Duodenal mucosa (tissue), 2 donors: Measurements from ENCODE around the gene ZNF337.
"Not testable (repeated sequence)": the region's sequence is repeated elsewhere in the genome, so short reads cannot be mapped to it uniquely, and the experiment has no call there.

Experiments used
- H3K27ac ChIP-seq: one replicate; pipeline ENCODE4 v1.7.0; 2013; ENCODE audit warnings: low read depth, low read length
- H3K27me3 ChIP-seq, 2 donors: one replicate each; pipeline ENCODE4 v1.7.0; 2013; ENCODE audit warnings: low read length in 2 of 2, control low read depth in 1 of 2; ENCODE audit not compliant: insufficient read depth in 2 of 2, control insufficient read depth in 1 of 2
- H3K36me3 ChIP-seq, 2 donors: one replicate each; pipeline ENCODE4 v1.7.0; 2013; ENCODE audit warnings: low read length in 2 of 2, control low read depth in 1 of 2; ENCODE audit not compliant: insufficient read depth in 2 of 2, control insufficient read depth in 1 of 2
- H3K4me1 ChIP-seq, 2 donors: one replicate each; pipeline ENCODE4 v1.7.0; 2013; ENCODE audit warnings: low read length in 2 of 2, control low read depth in 1 of 2; ENCODE audit not compliant: insufficient read depth in 2 of 2, control insufficient read depth in 1 of 2
- H3K4me3 ChIP-seq, 2 donors: one replicate each; pipeline ENCODE4 v1.7.0; 2013; ENCODE audit warnings: low read length in 2 of 2, low read depth in 1 of 2
- H3K9ac ChIP-seq, 2 donors: one replicate each; pipeline ENCODE4 v1.7.0; 2013; ENCODE audit warnings: low read length in 2 of 2, low read depth in 1 of 2
- H3K9me3 ChIP-seq, 2 donors: one replicate each; pipeline ENCODE4 v1.7.0; 2013; ENCODE audit warnings: low read length in 2 of 2, control low read depth in 1 of 2; ENCODE audit not compliant: control insufficient read depth in 1 of 2

ZNF337 gene

DNA sequence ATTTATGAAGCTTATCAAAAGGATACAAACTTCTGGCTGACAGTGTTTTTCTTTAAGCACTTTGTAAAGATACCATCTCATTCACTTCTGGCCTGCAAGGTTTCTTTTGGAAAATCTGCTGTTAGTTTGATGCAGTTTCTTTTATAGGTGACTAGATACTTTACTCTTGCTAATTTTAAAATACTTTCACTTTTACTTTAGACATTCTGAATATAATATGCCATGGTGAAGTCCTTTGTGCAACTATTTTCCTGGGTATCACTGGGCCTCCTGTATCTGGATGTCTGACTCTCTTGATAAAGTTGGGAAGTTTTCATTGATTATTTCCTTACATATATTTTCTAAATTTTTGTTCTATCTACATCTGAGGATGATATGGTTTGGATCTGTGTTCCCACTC is 29.0 kb upstream of the ZNF337 start:
- Histone ChIP-seq H3K4me3 (no peak overlapping the region), H3K9ac (no peak overlapping the region), H3K27me3 (no peaks in the 10 kb centered on the region), H3K9me3 (peaks cover 5 to 7% of the 10 kb centered on the region in 2 donors), H3K27ac (no peak overlapping the region), H3K4me1 (no peaks in the 10 kb centered on the region), H3K36me3 (no peaks in the 10 kb centered on the region)

- no peaks in the 10 kb centered on the region for H3K4me1 ChIP-seq
- H3K27me3 ChIP-seq = no peaks in the 10 kb centered on the region
- peaks cover 5 to 7% of the 10 kb centered on the region in 2 donors for H3K9me3 ChIP-seq
- no peaks in the 10 kb centered on the region for H3K36me3 ChIP-seq
- no peak overlapping the region for H3K9ac ChIP-seq
- H3K27ac ChIP-seq = no peak overlapping the region
- H3K4me3 ChIP-seq = no peak overlapping the region
These were observed 27.3 kb upstream of the ZNF337 start for GRCh38 chr20:25723975-25724374.

DNA sequence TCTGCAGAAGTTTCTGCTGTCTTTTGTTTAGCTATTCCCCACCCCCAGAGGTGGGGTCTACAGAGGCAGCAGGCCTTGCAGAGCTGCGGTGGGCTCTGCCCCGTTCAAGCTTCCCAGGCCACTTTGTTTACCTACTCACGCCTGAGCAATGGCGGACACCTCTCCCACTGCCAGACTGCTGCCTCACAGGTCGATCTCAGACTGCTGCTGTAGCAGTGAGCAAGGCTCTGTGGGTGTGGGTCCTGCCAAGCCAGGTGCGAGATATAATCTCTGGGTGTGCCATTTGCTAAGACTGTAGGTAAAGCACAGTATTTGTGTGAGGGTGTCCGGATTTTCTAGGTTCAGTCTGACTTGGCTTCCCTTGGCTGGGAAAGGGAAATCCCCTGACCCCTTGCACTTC is 23.6 kb upstream of the ZNF337 start:
- Histone ChIP-seq H3K9ac (no peak overlapping the region), H3K27me3 (no peaks in the 10 kb centered on the region), H3K36me3 (no peaks in the 10 kb centered on the region), H3K27ac (no peak overlapping the region), H3K4me1 (no peaks in the 10 kb centered on the region), H3K4me3 (no peak overlapping the region), H3K9me3 (no peaks in the 10 kb centered on the region)

GRCh38 chr20:25718896-25719809 is 22.5 kb upstream of the ZNF337 start:
- H3K4me3 ChIP-seq, H3K27ac ChIP-seq: not testable (repeated sequence)

GRCh38 chr20:25707695-25708094 is 11.0 kb upstream of the ZNF337 start:
- Histone ChIP-seq H3K36me3 (no peaks in the 10 kb centered on the region), H3K4me3 (no peak overlapping the region), H3K4me1 (no peaks in the 10 kb centered on the region), H3K27ac (no peak overlapping the region), H3K9ac (no peak overlapping the region), H3K27me3 (no peaks in the 10 kb centered on the region), H3K9me3 (no peaks in the 10 kb centered on the region)

More at GRCh38 chr20:25718896-25719809, 22.5 kb upstream of the ZNF337 start:
- not testable (repeated sequence) for H3K27me3 ChIP-seq, H3K36me3 ChIP-seq, H3K4me1 ChIP-seq, H3K9ac ChIP-seq, H3K9me3 ChIP-seq

GRCh38 chr20:25706793-25707192 is 10.1 kb upstream of the ZNF337 start:
- Histone ChIP-seq H3K27me3 (no peaks in the 10 kb centered on the region), H3K9me3 (no peaks in the 10 kb centered on the region), H3K36me3 (no peaks in the 10 kb centered on the region), H3K27ac (no peak overlapping the region), H3K9ac (no peak overlapping the region), H3K4me3 (no peak overlapping the region), H3K4me1 (no peaks in the 10 kb centered on the region)

DNA sequence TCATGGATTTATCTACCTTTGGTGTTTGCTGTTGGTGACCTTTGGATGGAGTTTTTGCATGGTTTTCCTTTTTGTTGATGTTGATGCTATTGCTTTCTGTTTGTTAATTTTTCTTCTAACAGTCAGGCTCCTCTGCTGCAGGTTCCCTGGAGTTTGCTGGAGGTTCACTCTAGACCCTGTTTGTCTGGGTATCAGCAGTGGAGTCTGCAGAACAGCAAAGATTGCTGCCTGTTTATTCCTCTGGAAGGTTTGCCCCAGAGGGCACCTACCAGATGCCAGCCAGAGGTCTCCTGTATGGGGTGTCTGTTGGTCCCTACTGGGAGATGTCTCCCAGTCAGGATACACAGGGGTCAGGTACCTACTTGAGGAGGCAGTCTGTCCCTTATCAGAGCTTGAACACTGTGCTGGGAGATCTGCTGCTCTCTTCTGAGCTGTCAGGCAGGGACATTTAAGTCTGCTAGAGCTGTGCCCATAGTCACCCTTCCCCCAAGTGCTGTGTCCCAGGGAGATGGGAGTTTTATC is 9.2 kb upstream of the ZNF337 start:
- Histone ChIP-seq H3K4me3 (no peak overlapping the region), H3K27ac (no peak overlapping the region), H3K4me1 (no peaks in the 10 kb centered on the region), H3K36me3 (no peaks in the 10 kb centered on the region), H3K9me3 (no peaks in the 10 kb centered on the region), H3K9ac (no peak overlapping the region), H3K27me3 (no peaks in the 10 kb centered on the region)

GRCh38 chr20:25704303-25704702 is 7.7 kb upstream of the ZNF337 start:
- H3K4me1 ChIP-seq, H3K9ac ChIP-seq, H3K27ac ChIP-seq, H3K4me3 ChIP-seq, H3K27me3 ChIP-seq, H3K9me3 ChIP-seq, H3K36me3 ChIP-seq: not testable (repeated sequence)

DNA sequence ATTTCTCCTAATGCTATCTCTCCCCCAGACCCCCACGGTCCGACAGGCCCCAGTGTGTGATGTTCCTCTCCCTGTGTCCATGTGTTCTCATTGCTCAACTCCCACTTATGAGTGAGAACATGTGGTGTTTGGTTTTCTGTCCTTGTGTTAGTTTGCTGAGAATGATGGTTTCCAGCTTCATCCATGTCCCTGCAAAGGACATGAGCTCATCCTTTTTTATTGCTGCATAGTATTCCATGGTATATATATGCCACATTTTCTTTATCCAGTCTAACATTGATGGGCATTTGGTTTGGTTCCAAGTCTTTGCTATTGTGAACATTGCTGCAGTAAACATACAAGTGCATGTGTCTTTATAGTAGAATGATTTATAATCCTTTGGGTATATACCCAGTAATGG is 4.2 kb upstream of the ZNF337 start:
- not testable (repeated sequence) for H3K36me3 ChIP-seq, H3K9ac ChIP-seq, H3K27ac ChIP-seq, H3K9me3 ChIP-seq, H3K4me3 ChIP-seq, H3K4me1 ChIP-seq, H3K27me3 ChIP-seq

- Histone ChIP-seq H3K36me3 (no peaks in the 10 kb centered on the region), H3K4me3 (no peak overlapping the region), H3K27me3 (no peaks in the 10 kb centered on the region), H3K27ac (no peak overlapping the region), H3K4me1 (peaks cover 0 to 5% of the 10 kb centered on the region in 2 donors), H3K9me3 (peaks cover 0 to 7% of the 10 kb centered on the region in 2 donors), H3K9ac (no peak overlapping the region)
These were observed 3.3 kb upstream of the ZNF337 start for GRCh38 chr20:25699914-25700313.
